VCaP (cell line): ENCODE measurements around the gene TYROBP.
"Not testable (repeated sequence)": the region's sequence is repeated elsewhere in the genome, so short reads cannot be mapped to it uniquely, and the experiment has no call there.

Experiments
- H3K27ac ChIP-seq: fragments of 450-650 bp; 2 replicates; pipeline ENCODE4 v1.5.1; 2017
- CTCF ChIP-seq: fragments of 450-650 bp; conservative IDR thresholded peaks from 2 replicates; pipeline ENCODE4 v1.5.1; 2017; ENCODE audit warnings: mild to moderate bottlenecking, moderate library complexity

The TYROBP gene

GRCh38 chr19:35908010-35908441 is at the start of gene TYROBP:
Gene TYROBP (minus strand): TSS chr19:35908295. CDS start chr19:35908228, 67 bp downstream.
- H3K27ac ChIP-seq: no peak within 1 kb of the TSS
- TF ChIP-seq CTCF: no peak

- not testable (repeated sequence) for H3K27ac ChIP-seq
These were observed 49.3 kb upstream of the TYROBP start for GRCh38 chr19:35957411-35957810.

- no peak for TF ChIP-seq CTCF
- H3K27ac ChIP-seq: no peak overlapping the region
These were observed 48.0 kb upstream of the TYROBP start for GRCh38 chr19:35955881-35956634.

- TF ChIP-seq CTCF: no peak
- no peak overlapping the region for H3K27ac ChIP-seq
These were observed 41.0 kb upstream of the TYROBP start for GRCh38 chr19:35949131-35949530.

- no peak for TF ChIP-seq CTCF
These were observed 38.1 kb upstream of the TYROBP start for GRCh38 chr19:35946203-35946602.

GRCh38 chr19:35945121-35945790 is 37.2 kb upstream of the TYROBP start:
- no peak overlapping the region for H3K27ac ChIP-seq
- TF ChIP-seq CTCF: no peak

More at GRCh38 chr19:35946203-35946602, 38.1 kb upstream of the TYROBP start:
- no peak overlapping the region for H3K27ac ChIP-seq

GRCh38 chr19:35944556-35944955 is 36.5 kb upstream of the TYROBP start:
- TF ChIP-seq CTCF: no peak
- H3K27ac ChIP-seq: no peak overlapping the region
